Measurements from ENCODE around the gene RBM15. TPM values are rescaled to one million over a fixed set of nuclear protein-coding genes. Genes with fewer than 3 reads are reported as not detected.

The RBM15 gene
- total and polyA plus RNA-seq, 4 experiments from 2014 or later: 6.8 to 51.4 (median 29.3) TPM

- CTCF ChIA-PET (ENCODE audit: partially characterized antibody): interaction anchor here (1.2 to 1.3 kb wide), 2 partner anchors 186 to 191 kb away, joined by 4 to 5 read pairs; no protein-coding TSS in a partner anchor
- POLR2A ChIA-PET (ENCODE audit: partially characterized antibody): interaction anchor here (0.9 kb wide), 1 partner anchor 13 kb away, joined by 3 read pairs; no protein-coding TSS in a partner anchor
- DNase-seq: no peak
Measured at GRCh38 chr1:110393691-110394492, 54.7 kb downstream of the RBM15 start.

GRCh38 chr1:110394493-110394820 lies 55.3 kb downstream of the RBM15 start:
- ChIA-PET POLR2A (ENCODE audit: partially characterized antibody) (no interaction called here), CTCF (ENCODE audit: partially characterized antibody) (interaction anchor here (1.2 kb wide), 1 partner anchor 187 kb away, joined by 5 read pairs; no protein-coding TSS in a partner anchor)
- H3K36me3 Mint-ChIP-seq: peaks cover 18 to 23% of the 10 kb centered on the region in 2 donors
- H3K4me3 ChIP-seq (ENCODE audit: low read length in 2 of 2): no peak overlapping the region
- intact Hi-C loops (cut with micrococcal nuclease): no loop called here
- no peaks in the 10 kb centered on the region for H3K27me3 ChIP-seq (ENCODE audit: insufficient read depth, low read length)
- no peak overlapping the region for H3K27ac ChIP-seq (ENCODE audit: low read depth, low read length)
- no peak overlapping the region for H3K4me3 Mint-ChIP-seq
- H3K36me3 ChIP-seq (ENCODE audit: insufficient read depth, low read length): peaks cover 2% of the 10 kb centered on the region
- no peaks in the 10 kb centered on the region for H3K4me1 Mint-ChIP-seq
- no peak for DNase-seq
- H3K4me1 ChIP-seq (ENCODE audit: insufficient read depth, low read length): no peaks in the 10 kb centered on the region
- H3K27me3 Mint-ChIP-seq: no peaks in the 10 kb centered on the region
- no peak overlapping the region for H3K27ac Mint-ChIP-seq
- H3K9me3 Mint-ChIP-seq: no peaks in the 10 kb centered on the region
- H3K9me3 ChIP-seq (ENCODE audit: control insufficient read depth in 1 of 2, low read length in 2 of 2): no peaks in the 10 kb centered on the region

More at GRCh38 chr1:110393691-110394492, 54.7 kb downstream of the RBM15 start:
- no peaks in the 10 kb centered on the region for H3K9me3 ChIP-seq (ENCODE audit: control insufficient read depth in 1 of 2, low read length in 2 of 2)
- no peak overlapping the region for H3K27ac ChIP-seq (ENCODE audit: low read depth, low read length)
- H3K4me3 Mint-ChIP-seq: no peak overlapping the region
- no peaks in the 10 kb centered on the region for H3K4me1 Mint-ChIP-seq
- H3K36me3 ChIP-seq (ENCODE audit: insufficient read depth, low read length): no peaks in the 10 kb centered on the region
- no peaks in the 10 kb centered on the region for H3K9me3 Mint-ChIP-seq
- no peaks in the 10 kb centered on the region for H3K4me1 ChIP-seq (ENCODE audit: insufficient read depth, low read length)
- no peak overlapping the region for H3K4me3 ChIP-seq (ENCODE audit: low read length in 2 of 2)
- no peaks in the 10 kb centered on the region for H3K27me3 ChIP-seq (ENCODE audit: insufficient read depth, low read length)
- intact Hi-C loops (cut with micrococcal nuclease): no loop called here
- peaks cover 18 to 23% of the 10 kb centered on the region in 2 donors for H3K36me3 Mint-ChIP-seq
- H3K27ac Mint-ChIP-seq: peak overlapping the region in 1 of 7 donors; percentile 36
- no peaks in the 10 kb centered on the region for H3K27me3 Mint-ChIP-seq

Other genes with a start within 250 kb of the RBM15 start
- gene UBL4B, start 226.9 kb upstream of the RBM15 start, total RNA-seq: not detected
- not detected for gene UBL4B, start 226.9 kb upstream of the RBM15 start, polyA plus RNA-seq
- not detected for gene SLC6A17, start 188.9 kb upstream of the RBM15 start, total RNA-seq
- not detected for gene SLC6A17, start 188.9 kb upstream of the RBM15 start, polyA plus RNA-seq
- 10 to 100 TPM; 11.9 to 13.4 TPM for gene KCNC4, start 129.1 kb upstream of the RBM15 start, total RNA-seq
- gene KCNC4, start 129.1 kb upstream of the RBM15 start, polyA plus RNA-seq: 1 to 10 TPM; 2.3 to 3.0 TPM
- gene SLC16A4, start 51.6 kb downstream of the RBM15 start, total RNA-seq: under 1 TPM; 0.39 to 0.90 TPM
- gene SLC16A4, start 51.6 kb downstream of the RBM15 start, polyA plus RNA-seq: under 1 TPM; 0.29 to 0.73 TPM
- gene LAMTOR5, start 68.3 kb downstream of the RBM15 start, total RNA-seq: 10 to 100 TPM; 64.5 to 69.6 TPM
- gene LAMTOR5, start 68.3 kb downstream of the RBM15 start, polyA plus RNA-seq: 100 to 1,000 TPM; 264 to 325 TPM
- not detected for gene PROK1, start 111.8 kb downstream of the RBM15 start, total RNA-seq
- gene PROK1, start 111.8 kb downstream of the RBM15 start, polyA plus RNA-seq: not detected
- gene KCNA10, start 179.8 kb downstream of the RBM15 start, total RNA-seq: not detected
- not detected for gene KCNA10, start 179.8 kb downstream of the RBM15 start, polyA plus RNA-seq